Natural killer cell (primary cell): Measurements from ENCODE around the gene GABRB1. TPM values are rescaled to one million over a fixed set of nuclear protein-coding genes. Genes with fewer than 3 reads are reported as not detected.

Experiments
- ATAC-seq, 3 donors: fragments of 150-1000 bp in 2 of 3; fragments of 200-7000 bp in 1 of 3; cut with Tn5 transposase; 1 replicate in 1 of 3; 2 replicates in 2 of 3; pipeline ENCODE4 v1.10.0; 2021; ENCODE audit warnings: mild to moderate bottlenecking in 2 of 3, moderate library complexity in 2 of 3
- DNase-seq, 2 donors: peaks; one replicate each; pipeline versions ENCODE4 v3.0.0 to v3.0.0-alpha.2; 2013 to 2021; ENCODE audit warnings: mixed read lengths in 1 of 2
- H3K27ac ChIP-seq: one replicate; pipeline ENCODE4 v1.5.1; 2013; ENCODE audit warnings: mild to moderate bottlenecking, low read length
- H3K27me3 ChIP-seq: one replicate; pipeline ENCODE4 v1.6.1; 2013; ENCODE audit warnings: low read length; ENCODE audit not compliant: control insufficient read depth, insufficient read depth
- H3K36me3 ChIP-seq: one replicate; pipeline ENCODE4 v1.6.1; 2013; ENCODE audit warnings: low read length; ENCODE audit not compliant: control insufficient read depth, insufficient read depth
- H3K4me1 ChIP-seq: one replicate; pipeline ENCODE4 v1.6.1; 2013; ENCODE audit warnings: low read length; ENCODE audit not compliant: control insufficient read depth, insufficient read depth
- H3K4me3 ChIP-seq: one replicate; pipeline ENCODE4 v1.5.1; 2013; ENCODE audit warnings: low read length
- H3K9me3 ChIP-seq: one replicate; pipeline ENCODE4 v1.6.1; 2013; ENCODE audit warnings: low read length; ENCODE audit not compliant: control insufficient read depth, insufficient read depth
- H3K27ac Mint-ChIP-seq, 2 donors: one replicate each; pipeline ENCODE4 v1.8.0; 2022; ENCODE audit warnings: mild to moderate bottlenecking in 2 of 2, mixed read lengths in 2 of 2, moderate library complexity in 1 of 2
- H3K27me3 Mint-ChIP-seq, 2 donors: one replicate each; pipeline ENCODE4 v1.8.0; 2022; ENCODE audit warnings: low read depth in 2 of 2, mixed read lengths in 2 of 2
- H3K36me3 Mint-ChIP-seq: one replicate; pipeline ENCODE4 v1.8.0; 2022; ENCODE audit warnings: mixed read lengths
- H3K4me1 Mint-ChIP-seq, 2 donors: one replicate each; pipeline ENCODE4 v1.8.0; 2022; ENCODE audit warnings: mixed read lengths in 2 of 2
- H3K4me3 Mint-ChIP-seq: one replicate; pipeline ENCODE4 v1.8.0; 2022; ENCODE audit warnings: mild to moderate bottlenecking, moderate library complexity, mixed read lengths
- H3K9me3 Mint-ChIP-seq, 2 donors: one replicate each; pipeline ENCODE4 v1.8.0; 2022; ENCODE audit warnings: mixed read lengths in 2 of 2
- CTCF ChIP-seq: fragments of 200-600 bp; IDR thresholded peaks from one replicate; pipeline ENCODE4 v1.8.0; 2022; ENCODE audit warnings: antibody characterized with exemption
- WGBS: methylation state at CpG from one replicate; pipeline ENCODE4 v1.1.7; 2013; ENCODE audit warnings: missing lambda C conversion rate; ENCODE audit not compliant: insufficient coverage; 5-methylcytosine and 5-hydroxymethylcytosine counted together
- intact Hi-C: fragments of 100-400 bp; cut with micrococcal nuclease; formaldehyde crosslinking; loops from one replicate; pipeline ENCODE4 v1.14.2; 2022
- total RNA-seq, 4 donors: library from RNA; stranded (reverse); fragments of 120-200 nt in 1 of 4; gene quantifications; one replicate each; pipeline versions ENCODE4 v1.2.3 to v1.2.4, GENCODE V29; 2013 to 2022

Gene GABRB1
- total RNA-seq, 3 donors from 2014 or later (not counting 1 experiment from before 2014, with no cell fraction given), result not detected

- WGBS, result 82% methylated on average over 1 of the region's 1 CpG
- no peak for TF ChIP-seq CTCF
- H3K36me3 ChIP-seq, result no peaks in the 10 kb centered on the region
- intact Hi-C loops, result no loop called here
- Mint-ChIP-seq H3K27ac (no peak overlapping the region), H3K9me3 (peaks cover 2% of the 10 kb centered on the region in 2 donors), H3K4me1 (peaks cover 0 to 3% of the 10 kb centered on the region in 2 donors), H3K36me3 (no peaks in the 10 kb centered on the region), H3K4me3 (no peak overlapping the region), H3K27me3 (peaks cover 0 to 16% of the 10 kb centered on the region in 2 donors)
- no peaks in the 10 kb centered on the region for H3K9me3 ChIP-seq
- ATAC-seq (no peak), DNase-seq (no peak)
- H3K27ac ChIP-seq, result no peak overlapping the region
- no peaks in the 10 kb centered on the region for H3K4me1 ChIP-seq
- H3K27me3 ChIP-seq, result no peaks in the 10 kb centered on the region
- no peak overlapping the region for H3K4me3 ChIP-seq
These were observed 13.9 kb upstream of the GABRB1 start for GRCh38 chr4:47017494-47017893.

GRCh38 chr4:47031751-47032404, 511 bp downstream of the GABRB1 start:
- H3K4me1 Mint-ChIP-seq, result peaks cover 19 to 20% of the 10 kb centered on the region in 2 donors
- no peak for TF ChIP-seq CTCF
- no peak overlapping the region for H3K27ac ChIP-seq
- peak in 1 of 3 donors; percentile 31 for ATAC-seq
- no peaks in the 10 kb centered on the region for H3K9me3 Mint-ChIP-seq
- H3K36me3 ChIP-seq, result no peaks in the 10 kb centered on the region
- peak overlapping the region; percentile 70 for H3K4me3 Mint-ChIP-seq
- peaks cover 29 to 64% of the 10 kb centered on the region in 2 donors for H3K27me3 Mint-ChIP-seq
- intact Hi-C loops, result loop anchor here (1.0 to 5.0 kb wide), 2 partner anchors 100 to 190 kb away; no protein-coding TSS in a partner anchor
- no peaks in the 10 kb centered on the region for H3K36me3 Mint-ChIP-seq
- H3K27ac Mint-ChIP-seq, result peak overlapping the region in 1 of 2 donors; percentile 39
- H3K9me3 ChIP-seq, result no peaks in the 10 kb centered on the region
- DNase-seq, result peak in 1 of 2 donors; percentile 15
- 2% methylated on average over 17 of the region's 19 CpGs for WGBS
- H3K4me1 ChIP-seq, result peaks cover 21% of the 10 kb centered on the region
- H3K4me3 ChIP-seq, result peak overlapping the region; percentile 13
- peaks cover 38% of the 10 kb centered on the region for H3K27me3 ChIP-seq

- no peaks in the 10 kb centered on the region for H3K36me3 Mint-ChIP-seq
- H3K27me3 Mint-ChIP-seq, result peaks cover 29 to 70% of the 10 kb centered on the region in 2 donors
- H3K4me1 Mint-ChIP-seq, result peaks cover 19 to 20% of the 10 kb centered on the region in 2 donors
- whole genome bisulfite sequencing, result 6% methylated on average over 47 of the region's 47 CpGs
- no peak overlapping the region for H3K27ac ChIP-seq
- TF ChIP-seq CTCF, result peak; percentile 56
- H3K27me3 ChIP-seq, result peaks cover 38% of the 10 kb centered on the region
- no peaks in the 10 kb centered on the region for H3K36me3 ChIP-seq
- no peaks in the 10 kb centered on the region for H3K9me3 ChIP-seq
- H3K9me3 Mint-ChIP-seq, result no peaks in the 10 kb centered on the region
- peak overlapping the region; percentile 13 for H3K4me3 ChIP-seq
- peak overlapping the region in 1 of 2 donors; percentile 39 for H3K27ac Mint-ChIP-seq
- DNase-seq (peak; percentile 31 to 51), ATAC-seq (peak; percentile 76 to 93 (median 88))
- peaks cover 21% of the 10 kb centered on the region for H3K4me1 ChIP-seq
- H3K4me3 Mint-ChIP-seq, result peak overlapping the region; percentile 70
- intact Hi-C loops, result loop anchor here (1.0 to 5.0 kb wide), 2 partner anchors 100 to 190 kb away; no protein-coding TSS in a partner anchor
These were observed 1.2 kb downstream of the GABRB1 start for GRCh38 chr4:47032405-47033106.
